A673 (cell line): ENCODE results near the gene ZNRD2.

ENCODE experiments used
- CTCF ChIP-seq: fragments of 300-800, 200-600 bp; sonication (generic); conservative IDR thresholded peaks from 2 replicates; pipeline ENCODE4 v1.5.1; 2017; ENCODE audit warnings: low read depth, mild to moderate bottlenecking, antibody characterized with exemption, low read length, moderate library complexity, mixed read lengths
- EZH2 ChIP-seq: fragments of 200-600 bp; sonication (generic); IDR thresholded peaks from 2 replicates; pipeline ENCODE4 v1.6.1; 2017; ENCODE audit warnings: borderline replicate concordance, low read depth, mild to moderate bottlenecking, mixed read lengths, antibody characterized with exemption, low read length; ENCODE audit not compliant: poor library complexity, severe bottlenecking

GRCh38 chr11:65528819-65529350 lies 41.4 kb upstream of the ZNRD2 start:
- TF ChIP-seq CTCF (no peak), EZH2 (no peak)
